GM12872 (cell line): ENCODE results near the gene PPP1R9A.

Experiments used
- TF ChIP-seq, protein P1 (sequence below): IDR thresholded peaks from 3 replicates; pipeline ENCODE4 v1.5.1; 2011; ENCODE audit warnings: low read depth, mild to moderate bottlenecking, low read length, moderate library complexity; ENCODE audit not compliant: insufficient read depth

Gene PPP1R9A

DNA sequence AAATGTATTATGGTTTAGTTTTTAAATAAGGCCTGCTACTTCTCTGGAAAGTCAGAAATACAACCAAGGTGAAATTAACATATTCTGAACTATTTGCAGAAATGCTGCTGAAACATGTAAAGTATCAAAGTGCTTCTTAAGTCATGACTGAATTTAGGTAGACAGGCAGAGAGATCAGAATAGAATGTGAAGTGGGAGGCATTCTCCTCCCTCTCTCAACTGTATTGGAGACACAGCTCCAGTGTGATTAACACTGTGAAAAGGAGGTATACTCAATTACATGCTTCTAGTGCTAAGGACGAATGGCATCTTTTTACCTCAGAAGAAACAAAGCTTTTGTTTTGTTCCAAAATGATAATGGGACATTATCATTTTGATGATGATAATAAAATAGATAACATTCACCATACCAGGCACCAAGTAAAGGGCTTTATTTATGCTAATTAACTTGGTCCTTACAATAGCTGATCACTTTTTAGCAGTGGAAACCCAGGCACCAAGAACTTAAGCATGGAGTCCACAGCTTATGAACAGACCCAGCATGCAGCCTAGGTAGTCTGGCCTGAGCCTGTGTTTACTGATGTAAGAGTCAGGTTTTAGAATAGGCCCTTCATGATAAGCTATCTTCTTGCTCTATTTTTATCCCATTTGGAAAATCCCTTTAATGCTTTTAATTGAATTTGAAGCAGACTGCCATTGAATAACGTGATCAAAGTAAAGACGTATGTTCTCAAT lies 26.0 kb downstream of the PPP1R9A start:
- TF ChIP-seq, protein P1, sequence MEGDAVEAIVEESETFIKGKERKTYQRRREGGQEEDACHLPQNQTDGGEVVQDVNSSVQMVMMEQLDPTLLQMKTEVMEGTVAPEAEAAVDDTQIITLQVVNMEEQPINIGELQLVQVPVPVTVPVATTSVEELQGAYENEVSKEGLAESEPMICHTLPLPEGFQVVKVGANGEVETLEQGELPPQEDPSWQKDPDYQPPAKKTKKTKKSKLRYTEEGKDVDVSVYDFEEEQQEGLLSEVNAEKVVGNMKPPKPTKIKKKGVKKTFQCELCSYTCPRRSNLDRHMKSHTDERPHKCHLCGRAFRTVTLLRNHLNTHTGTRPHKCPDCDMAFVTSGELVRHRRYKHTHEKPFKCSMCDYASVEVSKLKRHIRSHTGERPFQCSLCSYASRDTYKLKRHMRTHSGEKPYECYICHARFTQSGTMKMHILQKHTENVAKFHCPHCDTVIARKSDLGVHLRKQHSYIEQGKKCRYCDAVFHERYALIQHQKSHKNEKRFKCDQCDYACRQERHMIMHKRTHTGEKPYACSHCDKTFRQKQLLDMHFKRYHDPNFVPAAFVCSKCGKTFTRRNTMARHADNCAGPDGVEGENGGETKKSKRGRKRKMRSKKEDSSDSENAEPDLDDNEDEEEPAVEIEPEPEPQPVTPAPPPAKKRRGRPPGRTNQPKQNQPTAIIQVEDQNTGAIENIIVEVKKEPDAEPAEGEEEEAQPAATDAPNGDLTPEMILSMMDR: no peak

DNA sequence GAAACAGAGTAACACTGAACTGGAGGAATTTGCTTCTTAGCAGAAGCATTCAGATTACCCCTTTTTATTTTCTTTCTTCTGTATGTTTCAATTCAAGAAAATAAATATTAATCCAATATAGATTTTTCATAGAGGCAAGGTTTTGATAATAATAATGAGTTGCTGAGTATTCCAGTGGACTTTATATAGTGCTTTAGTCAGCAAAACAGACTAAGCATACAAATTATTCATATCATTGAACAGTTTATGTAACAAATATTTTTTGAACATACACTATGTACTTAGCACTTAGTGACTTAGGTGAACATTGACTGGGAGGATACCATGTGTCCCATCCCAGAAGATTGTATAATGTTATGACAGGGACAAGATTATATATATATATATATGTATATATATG lies 32.0 kb downstream of the PPP1R9A start:
- TF ChIP-seq, protein P1: no peak

DNA sequence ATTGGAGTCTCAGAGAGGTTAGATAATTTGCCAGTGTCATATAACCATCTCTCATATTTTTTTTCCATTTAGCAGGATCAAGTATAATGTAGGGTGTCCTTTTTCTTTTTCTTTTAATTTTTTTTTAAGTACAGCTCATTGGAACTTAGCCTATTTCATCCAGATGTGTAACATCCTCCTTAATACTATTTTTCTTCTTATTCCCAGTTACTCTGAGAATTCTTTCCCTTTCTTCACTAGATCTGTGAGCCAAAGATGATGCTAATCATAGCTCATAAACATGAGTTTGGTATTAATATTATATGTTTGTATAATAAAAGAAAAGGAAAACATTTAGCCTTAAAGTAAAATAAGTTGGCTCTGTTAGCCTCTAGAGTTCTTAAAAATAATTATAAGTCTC lies 32.8 kb downstream of the PPP1R9A start:
- TF ChIP-seq, protein P1: no peak

DNA sequence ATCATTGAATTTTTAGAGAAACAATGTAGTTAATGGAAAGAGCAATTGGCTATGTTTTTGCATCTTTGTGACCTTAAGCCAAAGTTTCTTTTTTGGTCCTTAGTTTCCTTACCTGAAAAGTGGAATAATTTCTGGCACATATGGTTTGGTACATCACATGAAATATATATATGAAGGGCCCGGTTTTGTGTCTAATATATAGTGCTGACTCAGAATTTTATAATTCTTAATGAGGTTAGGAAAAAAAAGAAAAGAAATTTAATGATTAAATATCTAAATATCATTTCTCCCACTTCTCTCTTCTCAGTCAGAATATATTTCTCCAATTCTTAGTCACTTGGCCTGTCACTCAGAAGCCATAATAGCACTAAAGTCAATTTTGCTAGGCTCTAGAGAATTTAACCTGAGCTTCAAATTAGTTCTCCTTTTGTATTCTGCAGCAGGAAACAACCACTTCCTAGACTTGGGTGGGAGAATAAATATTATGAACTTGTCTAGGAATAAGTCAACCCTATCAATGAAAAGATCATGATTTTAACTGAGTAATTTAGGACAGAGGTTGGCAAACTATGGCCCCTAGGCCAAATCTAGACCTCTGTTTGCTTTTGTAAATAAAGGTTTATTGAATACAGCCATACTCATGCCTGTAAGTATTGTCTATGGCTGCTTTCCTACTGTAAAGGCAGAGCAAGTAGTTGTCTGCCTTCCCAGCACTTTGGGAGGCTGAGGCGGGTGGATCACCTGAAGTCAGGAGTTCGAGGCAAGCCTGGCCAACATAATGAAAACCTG lies 34.6 kb downstream of the PPP1R9A start:
- TF ChIP-seq, protein P1: no peak

DNA sequence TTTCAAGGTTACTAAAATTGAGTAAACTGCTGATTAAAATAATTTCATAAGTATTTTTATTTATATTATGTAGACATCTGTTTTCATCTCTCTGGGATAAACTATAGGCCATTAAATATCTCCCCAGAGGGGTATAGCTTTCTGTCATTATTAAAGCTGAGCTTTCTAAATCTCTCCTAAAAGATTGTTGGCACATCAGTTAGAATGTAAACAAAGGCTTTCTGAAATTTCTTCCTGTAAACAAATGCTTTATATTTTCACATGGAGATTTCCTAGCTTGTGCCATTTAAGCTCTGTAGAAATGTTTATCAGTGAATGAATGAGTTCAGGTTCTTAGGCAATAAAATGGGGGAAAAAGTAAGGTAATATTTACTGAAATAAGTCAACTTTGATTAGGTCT lies 35.7 kb downstream of the PPP1R9A start:
- TF ChIP-seq, protein P1: no peak

DNA sequence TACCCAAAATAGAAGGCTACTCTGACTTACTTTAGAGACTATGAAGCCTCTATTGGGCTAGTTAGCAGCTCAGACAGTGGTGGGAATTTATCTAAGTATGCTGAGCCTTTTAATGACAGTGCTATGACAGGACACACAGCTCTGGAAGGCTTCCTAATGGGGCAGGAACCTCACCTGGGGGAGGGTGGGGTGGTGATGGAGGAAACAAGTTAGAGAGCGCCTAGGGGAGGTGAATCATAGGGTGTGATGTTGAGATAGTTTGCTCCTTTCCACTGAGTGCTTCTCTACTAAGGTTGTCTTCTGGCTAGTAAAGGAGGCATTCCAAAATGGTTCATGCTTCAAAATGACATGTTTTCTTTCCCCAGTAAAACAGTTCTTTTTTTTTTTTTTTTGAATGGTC lies 42.1 kb downstream of the PPP1R9A start:
- TF ChIP-seq, protein P1: no peak

DNA sequence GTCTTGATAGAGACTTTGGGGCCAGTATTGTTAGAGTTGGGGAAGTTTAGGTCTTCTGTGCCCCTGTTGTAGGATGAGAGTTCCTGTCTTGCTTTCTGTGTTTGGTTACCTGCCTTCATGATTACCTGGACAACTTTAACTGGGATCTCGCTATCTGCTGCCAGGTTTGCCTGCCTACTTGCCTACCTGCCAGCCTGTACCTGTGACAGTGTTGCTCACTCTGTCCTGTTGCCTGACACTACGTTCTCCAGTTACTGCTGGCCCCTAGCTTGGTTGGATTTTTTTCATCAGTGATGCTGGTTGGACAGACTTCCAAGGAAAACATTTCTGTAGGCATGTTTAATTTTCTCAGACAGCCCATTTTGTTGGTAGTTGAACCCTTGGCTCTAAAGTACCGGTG lies 48.4 kb downstream of the PPP1R9A start:
- TF ChIP-seq, protein P1: no peak
